SU-DHL-6 (cell line): ENCODE data around the gene GALNT16.

Experiments
- H2AFZ ChIP-seq: fragments of 200-600 bp; sonication (generic); 2 replicates; pipeline ENCODE4 v1.6.1; 2014; ENCODE audit warnings: low read depth, mild to moderate bottlenecking, moderate library complexity, mixed read lengths, antibody characterized with exemption, low read length; ENCODE audit not compliant: severe bottlenecking
- H3F3A ChIP-seq: fragments of 200-600 bp; shearing (Covaris generic); 2 replicates; pipeline ENCODE4 v1.6.0; 2016; ENCODE audit warnings: antibody characterized with exemption, mild to moderate bottlenecking; ENCODE audit not compliant: insufficient read depth
- H3K27ac ChIP-seq: fragments of 200-600 bp; sonication (generic); 2 replicates; pipeline ENCODE4 v1.5.1; 2016; ENCODE audit warnings: low read depth, mild to moderate bottlenecking, low read length, moderate library complexity, mixed read lengths
- H3K27me3 ChIP-seq: fragments of 200-600 bp; sonication (generic), shearing (Covaris generic); 2 replicates; pipeline ENCODE4 v1.6.0; 2014; ENCODE audit warnings: mild to moderate bottlenecking, low read length
- H3K36me3 ChIP-seq: fragments of 200-600 bp; sonication (generic); 2 replicates; pipeline ENCODE4 v1.6.1; 2014; ENCODE audit warnings: mild to moderate bottlenecking, low read length, mixed read lengths
- H3K4me2 ChIP-seq: fragments of 300-600, 200-600 bp; shearing (Covaris generic), sonication (generic); 2 replicates; pipeline ENCODE4 v1.6.0; 2014; ENCODE audit warnings: low read length, low read depth, mild to moderate bottlenecking; ENCODE audit not compliant: poor library complexity, severe bottlenecking
- H3K4me3 ChIP-seq: fragments of 200-600 bp; sonication (generic); 2 replicates; pipeline ENCODE4 v1.5.1; 2014; ENCODE audit warnings: antibody characterized with exemption, low read length, mild to moderate bottlenecking, mixed read lengths; ENCODE audit not compliant: insufficient read depth, poor library complexity, severe bottlenecking
- H3K79me2 ChIP-seq: fragments of 200-600 bp; sonication (generic); 2 replicates; pipeline ENCODE4 v1.6.1; 2014; ENCODE audit warnings: mild to moderate bottlenecking, low read length, moderate library complexity; ENCODE audit not compliant: insufficient read depth
- H3K9ac ChIP-seq: fragments of 200-600 bp; sonication (generic); 2 replicates; pipeline ENCODE4 v1.7.0; 2014; ENCODE audit warnings: mild to moderate bottlenecking, low read length
- H3K9me2 ChIP-seq: fragments of 200-600 bp; sonication (generic); replicated peaks from 2 replicates; pipeline ENCODE4 v1.6.1; 2014; ENCODE audit warnings: low read length; ENCODE audit not compliant: insufficient read depth
- H3K9me3 ChIP-seq: fragments of 200-600 bp; sonication (generic); 2 replicates; pipeline ENCODE4 v1.6.1; 2014; ENCODE audit warnings: low read length, mixed read lengths; ENCODE audit not compliant: insufficient read depth
- H4K20me1 ChIP-seq: fragments of 200-600 bp; sonication (generic); 2 replicates; pipeline ENCODE4 v1.6.1; 2014; ENCODE audit warnings: low read depth, mild to moderate bottlenecking, antibody characterized with exemption, low read length, moderate library complexity, mixed read lengths
- CTCF ChIP-seq: fragments of 200-600 bp; sonication (generic); IDR thresholded peaks from one replicate; pipeline ENCODE4 v1.5.1; 2017; ENCODE audit warnings: antibody characterized with exemption, mild to moderate bottlenecking, low read length, moderate library complexity; ENCODE audit not compliant: insufficient read depth, poor library complexity, severe bottlenecking
- EZH2phosphoT487 ChIP-seq: fragments of 200-600 bp; sonication (generic), shearing (Covaris generic); conservative IDR thresholded peaks from 2 replicates; pipeline ENCODE4 v1.6.1; 2018; ENCODE audit warnings: mild to moderate bottlenecking, antibody characterized with exemption, low read length, moderate library complexity, mixed read lengths

The GALNT16 gene

DNA sequence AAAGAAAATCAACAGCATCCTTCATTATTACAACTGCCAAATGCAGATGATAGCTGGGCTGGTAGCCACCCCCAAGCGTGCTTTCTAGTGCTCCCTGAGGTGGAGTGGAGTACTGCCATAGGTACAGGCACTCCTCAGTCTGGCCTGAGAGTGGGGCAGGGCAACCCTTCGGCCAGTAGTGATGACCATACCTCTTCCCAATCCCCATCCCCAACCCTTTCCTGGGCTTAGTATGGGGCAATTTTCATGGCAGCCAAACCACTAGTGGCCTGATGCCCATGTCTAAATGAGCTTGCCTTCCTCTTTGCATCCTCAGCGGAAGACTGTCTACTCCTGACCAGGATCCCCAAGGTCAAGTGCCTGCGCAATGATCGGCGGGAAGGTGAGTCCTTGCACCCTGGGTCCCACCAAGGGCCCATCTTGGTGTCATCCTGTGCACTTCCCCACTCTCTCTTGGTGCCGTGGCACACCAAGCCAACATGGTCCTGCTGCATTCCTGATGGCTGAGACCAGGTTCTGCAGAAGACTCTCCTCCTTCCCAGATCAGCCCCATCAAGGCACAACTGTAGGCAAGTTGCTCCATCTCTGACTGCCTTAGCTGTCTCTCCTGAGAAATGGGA, 65.8 kb downstream of the GALNT16 start:
- no peaks in the 10 kb centered on the region for H3K36me3 ChIP-seq
- H3K4me3 ChIP-seq, result no peak overlapping the region
- H3K79me2 ChIP-seq, result no peaks in the 10 kb centered on the region
- H3K9me2 ChIP-seq, result no peaks in the 10 kb centered on the region
- H3K27me3 ChIP-seq, result no peaks in the 10 kb centered on the region
- no peaks in the 10 kb centered on the region for H4K20me1 ChIP-seq
- no peak overlapping the region for H2AFZ ChIP-seq
- no peaks in the 10 kb centered on the region for H3F3A ChIP-seq
- H3K27ac ChIP-seq, result no peak overlapping the region
- no peak overlapping the region for H3K4me2 ChIP-seq
- H3K9me3 ChIP-seq, result no peaks in the 10 kb centered on the region
- TF ChIP-seq EZH2phosphoT487, result no peak
- TF ChIP-seq CTCF, result no peak
- H3K9ac ChIP-seq, result no peak overlapping the region

DNA sequence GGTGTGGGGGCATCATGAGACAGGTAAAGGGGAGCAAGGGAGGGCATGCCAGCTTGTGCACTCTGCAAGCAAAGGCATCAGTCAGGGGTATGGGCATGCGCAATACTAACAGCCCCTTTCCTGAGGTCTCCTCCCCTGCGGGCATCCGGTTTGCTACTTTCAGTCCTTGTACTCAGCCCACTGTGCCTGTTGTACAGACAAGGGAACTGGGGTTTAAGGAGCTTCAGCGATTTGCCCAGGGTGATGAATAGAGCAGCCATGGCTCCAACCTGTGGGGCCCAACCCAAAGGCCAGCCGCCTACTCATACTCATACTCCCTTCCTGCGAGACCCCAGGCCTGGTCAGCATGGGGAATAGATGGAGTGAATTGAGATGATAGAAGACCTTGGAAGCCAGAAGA, 66.7 kb downstream of the GALNT16 start:
- Histone ChIP-seq H3F3A (no peaks in the 10 kb centered on the region), H3K79me2 (no peaks in the 10 kb centered on the region), H3K27ac (no peak overlapping the region), H4K20me1 (no peaks in the 10 kb centered on the region), H3K9me2 (no peaks in the 10 kb centered on the region), H3K36me3 (no peaks in the 10 kb centered on the region), H3K27me3 (no peaks in the 10 kb centered on the region), H3K9ac (no peak overlapping the region), H3K4me3 (no peak overlapping the region), H3K9me3 (no peaks in the 10 kb centered on the region), H2AFZ (no peak overlapping the region), H3K4me2 (no peak overlapping the region)
- TF ChIP-seq CTCF (no peak), EZH2phosphoT487 (no peak)

GRCh38 chr14:69327507-69327906, 67.5 kb downstream of the GALNT16 start:
- TF ChIP-seq CTCF (no peak), EZH2phosphoT487 (no peak)
- Histone ChIP-seq H2AFZ (no peak overlapping the region), H3K4me2 (no peak overlapping the region), H4K20me1 (no peaks in the 10 kb centered on the region), H3K36me3 (no peaks in the 10 kb centered on the region), H3K9ac (no peak overlapping the region), H3F3A (no peaks in the 10 kb centered on the region), H3K27ac (no peak overlapping the region), H3K27me3 (no peaks in the 10 kb centered on the region), H3K4me3 (no peak overlapping the region), H3K9me3 (no peaks in the 10 kb centered on the region), H3K9me2 (no peaks in the 10 kb centered on the region), H3K79me2 (no peaks in the 10 kb centered on the region)
